Measurements from ENCODE around the gene PLOD2. TPM values are rescaled to one million over a fixed set of nuclear protein-coding genes. Genes with fewer than 3 reads are reported as not detected.

PLOD2 gene
- total and polyA plus RNA-seq, 4 donors: 18.6 to 57.0 (median 24.3) TPM

DNA sequence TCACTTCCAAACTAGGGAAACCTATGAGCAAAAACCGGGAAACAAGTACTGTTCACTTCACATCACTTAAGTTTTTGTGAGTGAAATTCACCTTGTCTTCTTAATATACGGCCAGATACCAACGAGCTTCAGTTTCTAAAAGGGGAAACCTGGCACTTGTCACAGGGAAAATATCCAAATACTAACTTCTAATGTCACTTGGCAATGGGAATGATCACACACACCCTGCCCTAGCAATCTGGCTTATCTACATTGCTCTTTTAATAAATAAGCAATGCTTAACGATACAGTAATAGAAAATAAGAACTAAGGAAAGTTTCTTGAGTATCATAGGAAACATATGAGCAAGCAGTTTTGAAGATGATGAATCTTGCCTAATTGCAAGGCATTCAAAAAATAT is 34.6 kb upstream of the PLOD2 start:
- TF ChIP-seq CTCF (IDR thresholded peaks at IDR 0.05; ENCODE audit: low read depth, low read length, missing input control): no peak
- TF ChIP-seq, protein P1, sequence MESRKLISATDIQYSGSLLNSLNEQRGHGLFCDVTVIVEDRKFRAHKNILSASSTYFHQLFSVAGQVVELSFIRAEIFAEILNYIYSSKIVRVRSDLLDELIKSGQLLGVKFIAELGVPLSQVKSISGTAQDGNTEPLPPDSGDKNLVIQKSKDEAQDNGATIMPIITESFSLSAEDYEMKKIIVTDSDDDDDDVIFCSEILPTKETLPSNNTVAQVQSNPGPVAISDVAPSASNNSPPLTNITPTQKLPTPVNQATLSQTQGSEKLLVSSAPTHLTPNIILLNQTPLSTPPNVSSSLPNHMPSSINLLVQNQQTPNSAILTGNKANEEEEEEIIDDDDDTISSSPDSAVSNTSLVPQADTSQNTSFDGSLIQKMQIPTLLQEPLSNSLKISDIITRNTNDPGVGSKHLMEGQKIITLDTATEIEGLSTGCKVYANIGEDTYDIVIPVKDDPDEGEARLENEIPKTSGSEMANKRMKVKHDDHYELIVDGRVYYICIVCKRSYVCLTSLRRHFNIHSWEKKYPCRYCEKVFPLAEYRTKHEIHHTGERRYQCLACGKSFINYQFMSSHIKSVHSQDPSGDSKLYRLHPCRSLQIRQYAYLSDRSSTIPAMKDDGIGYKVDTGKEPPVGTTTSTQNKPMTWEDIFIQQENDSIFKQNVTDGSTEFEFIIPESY (IDR thresholded peaks at IDR 0.05): no peak
- no peak for TF ChIP-seq FOXA1 (IDR thresholded peaks at IDR 0.05)
- Histone ChIP-seq H3K4me3 (ENCODE audit: low read depth in 1 of 3, low read length in 3 of 3) (no peak overlapping the region), H3K27me3 (ENCODE audit: control insufficient read depth in 4 of 4, insufficient read depth in 4 of 4, low read length in 3 of 4) (no peaks in the 10 kb centered on the region), H3K36me3 (ENCODE audit: control insufficient read depth in 4 of 4, insufficient read depth in 3 of 4, low read depth in 1 of 4, low read length in 3 of 4) (peaks cover 0 to 32% (median 10%) of the 10 kb centered on the region in 4 donors), H3K4me1 (ENCODE audit: control insufficient read depth in 4 of 4, insufficient read depth in 4 of 4, low read length in 3 of 4) (no peaks in the 10 kb centered on the region), H3K27ac (ENCODE audit: low read depth in 1 of 2, low read length in 2 of 2) (no peak overlapping the region), H3K9me3 (ENCODE audit: control insufficient read depth in 4 of 4, low read length in 3 of 4) (no peaks in the 10 kb centered on the region), H3K9ac (ENCODE audit: low read depth in 1 of 2, low read length in 2 of 2) (no peak overlapping the region)
- DNase-seq (ENCODE audit: low spot score): no peak
- 68% methylated on average over 4 of the region's 4 CpGs for WGBS

GRCh38 chr3:146195030-146195429 is 34.0 kb upstream of the PLOD2 start:
- peak; percentile 52 for TF ChIP-seq NR2F2 (IDR thresholded peaks at IDR 0.05)
- no peak for TF ChIP-seq GABPA (IDR thresholded peaks at IDR 0.05 in 1 of 2, conservative IDR thresholded peaks at IDR 0.05 in 1 of 2)
- TF ChIP-seq FOXA2 (IDR thresholded peaks at IDR 0.05): no peak
- no peak for TF ChIP-seq EGR1 (IDR thresholded peaks at IDR 0.05; ENCODE audit: low read depth in 2 of 2)
- TF ChIP-seq RAD21 (IDR thresholded peaks at IDR 0.05): no peak
- Histone ChIP-seq H3K27me3 (ENCODE audit: control insufficient read depth in 4 of 4, insufficient read depth in 4 of 4, low read length in 3 of 4) (no peaks in the 10 kb centered on the region), H3K4me1 (ENCODE audit: control insufficient read depth in 4 of 4, insufficient read depth in 4 of 4, low read length in 3 of 4) (no peaks in the 10 kb centered on the region), H3K9me3 (ENCODE audit: control insufficient read depth in 4 of 4, low read length in 3 of 4) (no peaks in the 10 kb centered on the region), H3K36me3 (ENCODE audit: control insufficient read depth in 4 of 4, insufficient read depth in 3 of 4, low read depth in 1 of 4, low read length in 3 of 4) (peaks cover 0 to 29% (median 10%) of the 10 kb centered on the region in 4 donors), H3K27ac (ENCODE audit: low read depth in 1 of 2, low read length in 2 of 2) (no peak overlapping the region), H3K9ac (ENCODE audit: low read depth in 1 of 2, low read length in 2 of 2) (no peak overlapping the region), H3K4me3 (ENCODE audit: low read depth in 1 of 3, low read length in 3 of 3) (no peak overlapping the region)
- DNase-seq (ENCODE audit: low spot score): no peak
- WGBS: 72% methylated on average over 3 of the region's 3 CpGs

DNA sequence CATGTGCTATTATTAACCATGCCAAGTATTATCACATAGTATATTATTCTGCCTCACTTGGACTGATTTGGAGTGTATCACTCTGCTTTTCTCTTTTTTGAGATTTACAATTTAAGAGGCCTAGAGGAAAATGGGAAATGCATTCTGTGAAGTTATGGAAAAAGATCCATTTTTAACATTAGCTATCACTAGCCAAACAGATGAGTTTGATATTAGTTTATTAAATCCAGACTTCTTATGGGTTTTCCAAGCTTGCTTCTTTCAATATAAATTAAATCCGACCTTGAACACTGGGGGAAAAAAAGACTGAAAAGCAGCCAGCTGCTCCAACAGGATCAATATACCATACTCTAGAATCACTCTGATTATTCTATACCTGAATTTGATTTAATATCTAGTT is 30.1 kb upstream of the PLOD2 start:
- Histone ChIP-seq H3K9ac (ENCODE audit: low read depth in 1 of 2, low read length in 2 of 2) (no peak overlapping the region), H3K27ac (ENCODE audit: low read depth in 1 of 2, low read length in 2 of 2) (no peak overlapping the region), H3K4me1 (ENCODE audit: control insufficient read depth in 4 of 4, insufficient read depth in 4 of 4, low read length in 3 of 4) (no peaks in the 10 kb centered on the region), H3K9me3 (ENCODE audit: control insufficient read depth in 4 of 4, low read length in 3 of 4) (no peaks in the 10 kb centered on the region), H3K36me3 (ENCODE audit: control insufficient read depth in 4 of 4, insufficient read depth in 3 of 4, low read depth in 1 of 4, low read length in 3 of 4) (peaks cover 2 to 30% (median 9%) of the 10 kb centered on the region in 4 donors), H3K4me3 (ENCODE audit: low read depth in 1 of 3, low read length in 3 of 3) (no peak overlapping the region), H3K27me3 (ENCODE audit: control insufficient read depth in 4 of 4, insufficient read depth in 4 of 4, low read length in 3 of 4) (no peaks in the 10 kb centered on the region)
- 90% methylated on average over 1 of the region's 1 CpG for WGBS
- DNase-seq (ENCODE audit: low spot score): no peak
- TF ChIP-seq RXRA (IDR thresholded peaks at IDR 0.05): no peak
- no peak for TF ChIP-seq CTCF (IDR thresholded peaks at IDR 0.05; ENCODE audit: low read depth, low read length, missing input control)
- TF ChIP-seq YY1 (IDR thresholded peaks at IDR 0.05): no peak
- no peak for TF ChIP-seq REST (IDR thresholded peaks at IDR 0.05)
- TF ChIP-seq TAF1 (conservative IDR thresholded peaks at IDR 0.05): no peak
- TF ChIP-seq HNF4A (conservative IDR thresholded peaks at IDR 0.05): no peak
- TF ChIP-seq HNF4G (IDR thresholded peaks at IDR 0.05): no peak
- TF ChIP-seq, protein P2, sequence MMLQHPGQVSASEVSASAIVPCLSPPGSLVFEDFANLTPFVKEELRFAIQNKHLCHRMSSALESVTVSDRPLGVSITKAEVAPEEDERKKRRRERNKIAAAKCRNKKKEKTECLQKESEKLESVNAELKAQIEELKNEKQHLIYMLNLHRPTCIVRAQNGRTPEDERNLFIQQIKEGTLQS (IDR thresholded peaks at IDR 0.05): no peak
- TF ChIP-seq FOXA2 (IDR thresholded peaks at IDR 0.05): no peak
- TF ChIP-seq, protein P3, sequence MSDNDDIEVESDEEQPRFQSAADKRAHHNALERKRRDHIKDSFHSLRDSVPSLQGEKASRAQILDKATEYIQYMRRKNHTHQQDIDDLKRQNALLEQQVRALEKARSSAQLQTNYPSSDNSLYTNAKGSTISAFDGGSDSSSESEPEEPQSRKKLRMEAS (IDR thresholded peaks at IDR 0.05): no peak
- TF ChIP-seq, protein P1 (IDR thresholded peaks at IDR 0.05): no peak
- TF ChIP-seq FOXA1 (IDR thresholded peaks at IDR 0.05): no peak

Measured in liver (tissue), 9 donors.